ENCODE results near the gene CBR1. TPM values are rescaled to one million over a fixed set of nuclear protein-coding genes. Genes with fewer than 3 reads are reported as not detected.

Gene CBR1
- total and polyA plus RNA-seq, 2 donors (not counting 3 experiments of a cell fraction or from before 2014, with no cell fraction given): 41.3 to 124 TPM

DNA sequence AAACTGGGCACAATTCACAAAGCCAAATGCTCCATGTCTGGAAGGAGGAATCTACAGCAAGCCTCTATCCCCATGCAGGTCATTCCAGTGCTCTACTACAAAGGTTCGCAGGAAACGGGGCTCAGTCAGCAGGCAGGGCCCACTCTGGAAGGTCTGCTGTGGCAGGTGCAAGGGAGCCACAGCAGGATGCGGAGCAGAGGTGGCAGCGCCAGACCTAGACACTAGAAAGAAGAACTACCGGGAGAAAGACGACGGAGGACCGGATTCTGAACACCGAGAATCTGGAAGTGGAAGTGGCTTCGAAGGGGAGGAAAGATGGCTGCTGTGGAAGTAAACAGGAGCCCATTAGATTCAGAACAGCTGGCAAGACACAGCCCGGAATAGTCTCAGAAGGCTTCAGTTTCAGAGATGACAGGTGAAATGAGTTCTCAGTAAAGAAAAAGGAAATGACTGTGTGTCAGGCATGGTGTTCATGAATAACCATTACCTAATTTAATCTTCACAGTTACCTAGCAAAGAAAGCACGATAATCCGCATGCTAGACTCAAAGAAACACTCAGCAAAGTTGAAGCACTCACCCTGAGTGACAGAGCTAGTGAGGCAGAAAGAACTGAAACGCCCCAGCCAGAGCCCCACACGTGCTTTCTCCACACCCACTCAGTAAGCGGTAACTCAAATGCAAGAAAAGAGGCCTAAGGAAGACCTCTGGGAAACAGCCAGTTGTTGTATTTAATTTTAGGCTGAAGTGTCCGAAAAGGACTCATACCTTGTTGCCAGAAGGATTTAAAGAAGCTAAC lies 30.9 kb upstream of the CBR1 start:
- Histone ChIP-seq H3K9ac (replicated peaks; ENCODE audit: extremely low read depth, insufficient read depth, low read length) (no peak overlapping the region), H3K9me1 (replicated peaks; ENCODE audit: control insufficient read depth, extremely low read depth, insufficient read depth, low read length) (no peaks in the 10 kb centered on the region), H3K9me3 (replicated peaks; ENCODE audit: control insufficient read depth, insufficient read depth, low read length) (no peaks in the 10 kb centered on the region), H4K20me1 (replicated peaks; ENCODE audit: control insufficient read depth, extremely low read depth, insufficient read depth, low read length) (no peaks in the 10 kb centered on the region), H2AFZ (ENCODE audit: low read depth, low read length) (no peak overlapping the region), H3K36me3 (ENCODE audit: control insufficient read depth in 2 of 2, extremely low read depth in 1 of 2, insufficient read depth in 2 of 2, low read length in 2 of 2) (peaks cover 3 to 21% of the 10 kb centered on the region in 2 experiments), H3K4me3 (replicated peaks in 1 of 3; ENCODE audit: insufficient read depth in 1 of 3, low read depth in 1 of 3, low read length in 3 of 3) (no peak overlapping the region), H3K4me2 (ENCODE audit: insufficient read depth, low read length) (no peak overlapping the region), H3K4me1 (ENCODE audit: control insufficient read depth, extremely low read depth, insufficient read depth, low read length) (no peaks in the 10 kb centered on the region), H3K27ac (ENCODE audit: insufficient read depth, low read depth, low read length) (no peak overlapping the region), H3K27me3 (ENCODE audit: control insufficient read depth in 2 of 2, insufficient read depth in 2 of 2, low read length in 2 of 2) (no peaks in the 10 kb centered on the region), H3K79me2 (ENCODE audit: control insufficient read depth, insufficient read depth, low read length) (no peaks in the 10 kb centered on the region)
- intact Hi-C loops (cut with micrococcal nuclease) (no loop called here), dilution Hi-C loops (cut with MboI; ENCODE audit: extremely low pct_ligation_motif_present, low sequenced_read_pairs) (no loop called here)
- DNase-seq (ENCODE audit: low read depth, low spot score): no peak
- FAIRE-seq: no peak
- BruUV-seq (replicated peaks): no TSS peak
- TF ChIP-seq FOS (IDR thresholded peaks at IDR 0.05; ENCODE audit: borderline replicate concordance, insufficient read depth, low read length): no peak
- ChIA-PET POLR2A (no interaction called here), CTCF (interaction anchor here (1.5 kb wide), 2 partner anchors 11 to 66 kb away, joined by 4 to 6 read pairs; no protein-coding TSS in a partner anchor)

DNA sequence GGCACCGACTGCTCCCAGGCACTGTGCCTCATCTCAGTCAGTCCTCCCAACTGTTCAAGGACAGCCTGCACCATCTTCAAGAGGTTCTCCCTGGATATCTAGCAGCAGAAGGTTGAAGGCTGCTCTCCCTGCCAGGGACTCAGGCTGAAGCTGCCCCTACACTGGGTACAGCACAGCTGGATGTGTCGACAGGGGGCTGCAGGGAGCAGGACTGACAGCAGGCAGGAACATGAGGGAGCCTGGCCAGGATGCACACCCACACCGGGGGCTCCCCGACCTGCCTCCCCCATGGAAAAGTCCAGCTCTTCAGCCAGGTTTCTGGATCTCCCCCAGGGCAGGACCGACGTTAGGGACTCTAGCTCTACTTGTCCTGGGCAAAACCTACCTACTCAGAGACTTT lies 30.0 kb upstream of the CBR1 start:
- Histone ChIP-seq H2AFZ (ENCODE audit: low read depth, low read length) (no peak overlapping the region), H3K9me3 (replicated peaks; ENCODE audit: control insufficient read depth, insufficient read depth, low read length) (no peaks in the 10 kb centered on the region), H3K4me1 (ENCODE audit: control insufficient read depth, extremely low read depth, insufficient read depth, low read length) (no peaks in the 10 kb centered on the region), H3K27me3 (ENCODE audit: control insufficient read depth in 2 of 2, insufficient read depth in 2 of 2, low read length in 2 of 2) (no peaks in the 10 kb centered on the region), H3K4me2 (ENCODE audit: insufficient read depth, low read length) (no peak overlapping the region), H3K79me2 (ENCODE audit: control insufficient read depth, insufficient read depth, low read length) (no peaks in the 10 kb centered on the region), H4K20me1 (replicated peaks; ENCODE audit: control insufficient read depth, extremely low read depth, insufficient read depth, low read length) (no peaks in the 10 kb centered on the region), H3K9ac (replicated peaks; ENCODE audit: extremely low read depth, insufficient read depth, low read length) (no peak overlapping the region), H3K4me3 (replicated peaks in 1 of 3; ENCODE audit: insufficient read depth in 1 of 3, low read depth in 1 of 3, low read length in 3 of 3) (no peak overlapping the region), H3K27ac (ENCODE audit: insufficient read depth, low read depth, low read length) (no peak overlapping the region), H3K9me1 (replicated peaks; ENCODE audit: control insufficient read depth, extremely low read depth, insufficient read depth, low read length) (no peaks in the 10 kb centered on the region), H3K36me3 (ENCODE audit: control insufficient read depth in 2 of 2, extremely low read depth in 1 of 2, insufficient read depth in 2 of 2, low read length in 2 of 2) (peaks cover 5 to 24% of the 10 kb centered on the region in 2 experiments)
- ChIA-PET CTCF (interaction anchor here (1.5 kb wide), 2 partner anchors 12 to 65 kb away, joined by 4 to 6 read pairs; no protein-coding TSS in a partner anchor), POLR2A (no interaction called here)
- intact Hi-C loops (cut with micrococcal nuclease) (no loop called here), dilution Hi-C loops (cut with MboI; ENCODE audit: extremely low pct_ligation_motif_present, low sequenced_read_pairs) (no loop called here)
- no peak for FAIRE-seq
- TF ChIP-seq, protein P1, sequence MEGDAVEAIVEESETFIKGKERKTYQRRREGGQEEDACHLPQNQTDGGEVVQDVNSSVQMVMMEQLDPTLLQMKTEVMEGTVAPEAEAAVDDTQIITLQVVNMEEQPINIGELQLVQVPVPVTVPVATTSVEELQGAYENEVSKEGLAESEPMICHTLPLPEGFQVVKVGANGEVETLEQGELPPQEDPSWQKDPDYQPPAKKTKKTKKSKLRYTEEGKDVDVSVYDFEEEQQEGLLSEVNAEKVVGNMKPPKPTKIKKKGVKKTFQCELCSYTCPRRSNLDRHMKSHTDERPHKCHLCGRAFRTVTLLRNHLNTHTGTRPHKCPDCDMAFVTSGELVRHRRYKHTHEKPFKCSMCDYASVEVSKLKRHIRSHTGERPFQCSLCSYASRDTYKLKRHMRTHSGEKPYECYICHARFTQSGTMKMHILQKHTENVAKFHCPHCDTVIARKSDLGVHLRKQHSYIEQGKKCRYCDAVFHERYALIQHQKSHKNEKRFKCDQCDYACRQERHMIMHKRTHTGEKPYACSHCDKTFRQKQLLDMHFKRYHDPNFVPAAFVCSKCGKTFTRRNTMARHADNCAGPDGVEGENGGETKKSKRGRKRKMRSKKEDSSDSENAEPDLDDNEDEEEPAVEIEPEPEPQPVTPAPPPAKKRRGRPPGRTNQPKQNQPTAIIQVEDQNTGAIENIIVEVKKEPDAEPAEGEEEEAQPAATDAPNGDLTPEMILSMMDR (IDR thresholded peaks at IDR 0.05; ENCODE audit: extremely low read depth in 1 of 2, insufficient read depth in 1 of 2, low read depth in 1 of 2, low read length in 2 of 2): no peak
- TF ChIP-seq, protein P2, sequence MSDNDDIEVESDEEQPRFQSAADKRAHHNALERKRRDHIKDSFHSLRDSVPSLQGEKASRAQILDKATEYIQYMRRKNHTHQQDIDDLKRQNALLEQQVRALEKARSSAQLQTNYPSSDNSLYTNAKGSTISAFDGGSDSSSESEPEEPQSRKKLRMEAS (IDR thresholded peaks at IDR 0.05; ENCODE audit: insufficient read depth, insufficient read length): no peak
- no peak for TF ChIP-seq JUN (IDR thresholded peaks at IDR 0.05; ENCODE audit: borderline replicate concordance, insufficient read depth, insufficient read length, low read depth)
- no peak for TF ChIP-seq MYC (IDR thresholded peaks at IDR 0.05; ENCODE audit: low read depth, low read length)
- TF ChIP-seq EZH2 (IDR thresholded peaks at IDR 0.05; ENCODE audit: borderline replicate concordance, low read depth, low read length, severe bottlenecking): no peak
- no peak for TF ChIP-seq POLR2AphosphoS5 (IDR thresholded peaks at IDR 0.05; ENCODE audit: insufficient read depth, low read depth, low read length)
- no TSS peak for BruUV-seq (replicated peaks)
- no peak for DNase-seq (ENCODE audit: low read depth, low spot score)

All from endothelial cell of umbilical vein (primary cell).